HG02642 (cell line): Measurements from ENCODE around the gene LINC00305.

Source experiments
- ATAC-seq: cut with Tn5 transposase; IDR thresholded peaks from one replicate; pipeline ENCODE4 v1.9.1; 2021; ENCODE audit warnings: mild to moderate bottlenecking; ENCODE audit not compliant: unreplicated experiment, poor library complexity

The LINC00305 gene

GRCh38 chr18:64116571-64117175 is 32.2 kb downstream of the LINC00305 start:
- no peak for ATAC-seq

GRCh38 chr18:64115881-64116280 is 33.0 kb downstream of the LINC00305 start:
- ATAC-seq, result no peak

- ATAC-seq, result no peak
Observed at GRCh38 chr18:64111950-64112349, 36.9 kb downstream of the LINC00305 start.

GRCh38 chr18:64110692-64111480 is 38.0 kb downstream of the LINC00305 start:
- ATAC-seq, result no peak

- ATAC-seq, result no peak
Observed at GRCh38 chr18:64103986-64104385, 44.9 kb downstream of the LINC00305 start.

- peak; percentile 68 for ATAC-seq
Observed at GRCh38 chr18:64100116-64100922, 48.6 kb downstream of the LINC00305 start.

- ATAC-seq, result peak; percentile 60
Observed at GRCh38 chr18:64099244-64099643, 49.6 kb downstream of the LINC00305 start.

GRCh38 chr18:64097497-64097896 is 51.4 kb downstream of the LINC00305 start:
- ATAC-seq, result no peak

- ATAC-seq, result no peak
Observed at GRCh38 chr18:64095056-64095455, 53.8 kb downstream of the LINC00305 start.

- ATAC-seq, result no peak
Observed at GRCh38 chr18:64094210-64094609, 54.7 kb downstream of the LINC00305 start.

GRCh38 chr18:64091526-64091925 is 57.4 kb downstream of the LINC00305 start:
- peak; percentile 48 for ATAC-seq

- ATAC-seq, result peak; percentile 55
Observed at GRCh38 chr18:64090876-64091275, 58.0 kb downstream of the LINC00305 start.

- ATAC-seq, result no peak
Observed at GRCh38 chr18:64083916-64084315, 65.0 kb downstream of the LINC00305 start.

- no peak for ATAC-seq
Observed at GRCh38 chr18:64082513-64082912, 66.4 kb downstream of the LINC00305 start.

GRCh38 chr18:64082054-64082453 is 66.8 kb downstream of the LINC00305 start:
- ATAC-seq, result no peak

- ATAC-seq, result no peak
Observed at GRCh38 chr18:64073971-64074370, 74.9 kb downstream of the LINC00305 start.

GRCh38 chr18:64055019-64055418 is 93.9 kb downstream of the LINC00305 start:
- ATAC-seq, result no peak

GRCh38 chr18:64053246-64053645 is 95.6 kb downstream of the LINC00305 start:
- no peak for ATAC-seq

GRCh38 chr18:64052772-64053171 is 96.1 kb downstream of the LINC00305 start:
- ATAC-seq, result no peak

- no peak for ATAC-seq
Observed at GRCh38 chr18:64044616-64045015, 104.3 kb downstream of the LINC00305 start.

GRCh38 chr18:64042728-64043358 is 106.0 kb downstream of the LINC00305 start:
- no peak for ATAC-seq
